B cell (primary cell): Measurements from ENCODE around the gene TRAPPC2. TPM values are rescaled to one million over a fixed set of nuclear protein-coding genes. Genes with fewer than 3 reads are reported as not detected.

Source experiments
- ATAC-seq: fragments of 200-7000 bp; cut with Tn5 transposase; one replicate; pipeline ENCODE4 v1.10.0; 2021; ENCODE audit warnings: low read depth, mild to moderate bottlenecking, moderate number of reproducible peaks, moderate library complexity
- CTCF ChIA-PET: fragments of 350-600 bp; sonication (Branson Sonifier 250); formaldehyde crosslinking; loops from one replicate; lab custom pipeline; 2021; ENCODE audit warnings: antibody characterized with exemption, inconsistent platforms; lab: Charles Lee
- POLR2A ChIA-PET: fragments of 350-600 bp; sonication (Branson Sonifier 250); formaldehyde crosslinking; loops from one replicate; lab custom pipeline; 2021; ENCODE audit warnings: antibody characterized with exemption; lab: Charles Lee
- DNase-seq: peaks from one replicate; pipeline ENCODE4 v3.0.0; 2013
- H2AFZ ChIP-seq: 2 replicates; pipeline ENCODE4 v1.6.1; 2012; ENCODE audit warnings: mild to moderate bottlenecking, low read depth, low read length; ENCODE audit not compliant: insufficient read depth, poor library complexity, severe bottlenecking
- H3K27ac ChIP-seq, 2 donors: 1 replicate in 1 of 2; 2 replicates in 1 of 2; pipeline ENCODE4 v1.5.1; 2012 to 2013; ENCODE audit warnings: low read length in 2 of 2, mild to moderate bottlenecking in 2 of 2, moderate library complexity in 1 of 2
- H3K27me3 ChIP-seq, 4 experiments: fragments of 200-600 bp in 1 of 4; sonication (generic) in 1 of 4; replicated peaks in 1 of 4; 1 replicate in 2 of 4; 2 replicates in 2 of 4; pipeline versions ENCODE4 v1.6.1 to v1.7.0; 2013 to 2016; ENCODE audit warnings: low read length in 3 of 4, mild to moderate bottlenecking in 2 of 4, mixed read lengths in 1 of 4, moderate library complexity in 1 of 4; ENCODE audit not compliant: insufficient read depth in 4 of 4, control insufficient read depth in 3 of 4; ENCODE audit errors: control extremely low read depth in 1 of 4
- H3K36me3 ChIP-seq, 2 experiments: replicated peaks in 1 of 2; 1 replicate in 1 of 2; 2 replicates in 1 of 2; pipeline versions ENCODE4 v1.6.1 to v1.7.1; 2013; ENCODE audit warnings: low read length in 1 of 2; ENCODE audit not compliant: insufficient read depth in 2 of 2, control insufficient read depth in 1 of 2; ENCODE audit errors: control extremely low read depth in 1 of 2, extremely low read depth in 1 of 2
- H3K4me1 ChIP-seq, 2 donors: fragments of 200-600 bp in 1 of 2; sonication (generic) in 1 of 2; 1 replicate in 1 of 2; 2 replicates in 1 of 2; pipeline versions ENCODE4 v1.5.1 to v1.6.1; 2013 to 2017; ENCODE audit warnings: low read length in 2 of 2; ENCODE audit not compliant: control insufficient read depth in 2 of 2, insufficient read depth in 2 of 2
- H3K4me2 ChIP-seq: replicated peaks from 2 replicates; pipeline ENCODE3; 2012; ENCODE audit warnings: mild to moderate bottlenecking, low read depth, low read length; ENCODE audit not compliant: poor library complexity, severe bottlenecking
- H3K4me3 ChIP-seq, 5 experiments: fragments of 200-600 bp in 1 of 5; sonication (generic) in 1 of 5; 1 replicate in 3 of 5; 2 replicates in 2 of 5; pipeline versions ENCODE4 v1.5.1 to v1.7.0; 2011 to 2016; ENCODE audit warnings: low read length in 4 of 5, mild to moderate bottlenecking in 4 of 5, low read depth in 2 of 5, control low read depth in 1 of 5, moderate library complexity in 1 of 5; ENCODE audit not compliant: insufficient read depth in 1 of 5; ENCODE audit errors: control extremely low read depth in 1 of 5, extremely low read depth in 1 of 5
- H3K79me2 ChIP-seq: fragments of 200-600 bp; sonication (generic); one replicate; pipeline ENCODE4 v1.6.0; 2016; ENCODE audit warnings: low read length; ENCODE audit not compliant: control insufficient read depth, insufficient read depth
- H3K9ac ChIP-seq: fragments of 200-600 bp; sonication (generic); 2 replicates; pipeline ENCODE4 v1.6.1; 2017; ENCODE audit warnings: mild to moderate bottlenecking, low read length, moderate library complexity
- H3K9me3 ChIP-seq, 3 donors: one replicate each; pipeline versions ENCODE4 v1.6.1 to v1.7.1; 2013; ENCODE audit warnings: low read length in 2 of 3; ENCODE audit not compliant: control insufficient read depth in 2 of 3, insufficient read depth in 1 of 3; ENCODE audit errors: control extremely low read depth in 1 of 3
- H4K20me1 ChIP-seq: 2 replicates; pipeline ENCODE4 v1.6.0; 2012; ENCODE audit warnings: mild to moderate bottlenecking, low read length; ENCODE audit not compliant: insufficient read depth, control insufficient read depth, poor library complexity, severe bottlenecking
- H3K27ac Mint-ChIP-seq: one replicate; pipeline ENCODE4 v1.8.0; 2021; ENCODE audit warnings: mixed read lengths
- H3K27me3 Mint-ChIP-seq: one replicate; pipeline ENCODE4 v1.8.0; 2021; ENCODE audit warnings: mixed read lengths
- H3K4me1 Mint-ChIP-seq: one replicate; pipeline ENCODE4 v1.8.0; 2021; ENCODE audit warnings: mixed read lengths
- H3K4me3 Mint-ChIP-seq: one replicate; pipeline ENCODE4 v1.8.0; 2021; ENCODE audit warnings: mixed read lengths
- H3K9me3 Mint-ChIP-seq: one replicate; pipeline ENCODE4 v1.8.0; 2022; ENCODE audit warnings: mixed read lengths; ENCODE audit not compliant: insufficient read depth
- CTCF ChIP-seq: fragments of 200-600 bp; IDR thresholded peaks from one replicate; pipeline ENCODE4 v1.8.0; 2022; ENCODE audit warnings: antibody characterized with exemption, mild to moderate bottlenecking
- EZH2 ChIP-seq: IDR thresholded peaks from 2 replicates; pipeline ENCODE4 v1.6.1; 2012; ENCODE audit warnings: borderline replicate concordance, low read depth, mild to moderate bottlenecking, moderate library complexity, low read length; ENCODE audit not compliant: insufficient read depth, poor library complexity, severe bottlenecking
- WGBS: methylation state at CpG from one replicate; pipeline ENCODE4 v1.1.5; 2013; ENCODE audit warnings: missing lambda C conversion rate; ENCODE audit not compliant: insufficient coverage; 5-methylcytosine and 5-hydroxymethylcytosine counted together
- intact Hi-C: fragments of 100-400 bp; cut with micrococcal nuclease; formaldehyde crosslinking; loops from one replicate; pipeline ENCODE4 v1.10.0; 2022
- polyA plus RNA-seq: library from polyadenylated mRNA; depleted of rRNA; stranded (reverse); fragments of >200 nt; gene quantifications from 2 replicates; pipeline ENCODE4 v1.2.3, GENCODE V29; 2012
- total RNA-seq, 2 donors: library from RNA; stranded (reverse); fragments of 120-200 nt in 1 of 2; gene quantifications; 1 replicate in 1 of 2; 2 replicates in 1 of 2; pipeline versions ENCODE4 v1.2.3 to v1.2.4, GENCODE V29; 2013 to 2022

The TRAPPC2 gene
- total and polyA plus RNA-seq, 2 donors (not counting 1 experiment from before 2014, with no cell fraction given): 27.0 to 28.0 TPM

- H3K4me3 Mint-ChIP-seq: no peak overlapping the region
- Histone ChIP-seq H3K4me2 (no peak overlapping the region), H4K20me1 (no peaks in the 10 kb centered on the region), H3K9me3 (no peaks in the 10 kb centered on the region), H3K4me1 (no peaks in the 10 kb centered on the region), H2AFZ (no peak overlapping the region), H3K4me3 (no peak overlapping the region), H3K36me3 (peaks cover 0 to 27% of the 10 kb centered on the region in 2 experiments), H3K79me2 (no peaks in the 10 kb centered on the region), H3K27ac (no peak overlapping the region), H3K27me3 (no peaks in the 10 kb centered on the region), H3K9ac (no peak overlapping the region)
- WGBS: no CpG with 5 or more reads among the region's 3 CpGs
- no peak overlapping the region for H3K27ac Mint-ChIP-seq
- ATAC-seq: no peak
- POLR2A ChIA-PET: no interaction called here
- H3K27me3 Mint-ChIP-seq: no peaks in the 10 kb centered on the region
- H3K4me1 Mint-ChIP-seq: peaks cover 15% of the 10 kb centered on the region
- DNase-seq: no peak
- CTCF ChIA-PET: no interaction called here
- intact Hi-C loops: no loop called here
- TF ChIP-seq EZH2: no peak
- no peak for TF ChIP-seq CTCF
- H3K9me3 Mint-ChIP-seq: no peaks in the 10 kb centered on the region
Measured at GRCh38 chrX:13666836-13667235, 67.6 kb downstream of the TRAPPC2 start.

- Mint-ChIP-seq H3K27me3 (no peaks in the 10 kb centered on the region), H3K4me3 (no peak overlapping the region), H3K27ac (no peak overlapping the region), H3K4me1 (peaks cover 2% of the 10 kb centered on the region), H3K9me3 (no peaks in the 10 kb centered on the region)
- Histone ChIP-seq H4K20me1 (no peaks in the 10 kb centered on the region), H3K4me1 (peaks cover 0 to under 1% of the 10 kb centered on the region in 2 donors), H3K27me3 (no peaks in the 10 kb centered on the region), H3K4me2 (no peak overlapping the region), H3K4me3 (no peak overlapping the region), H3K79me2 (no peaks in the 10 kb centered on the region), H3K36me3 (peaks cover 0 to 27% of the 10 kb centered on the region in 2 experiments), H3K27ac (no peak overlapping the region), H2AFZ (no peak overlapping the region), H3K9ac (no peak overlapping the region), H3K9me3 (no peaks in the 10 kb centered on the region)
- ATAC-seq (no peak), DNase-seq (no peak)
- no peak for TF ChIP-seq CTCF
- TF ChIP-seq EZH2: no peak
- no CpG with 5 or more reads among the region's 3 CpGs for WGBS
- CTCF ChIA-PET: no interaction called here
- intact Hi-C loops: no loop called here
- POLR2A ChIA-PET: no interaction called here
Measured at GRCh38 chrX:13664020-13664419, 70.4 kb downstream of the TRAPPC2 start.
